Activated CD4-positive, alpha-beta T cell treated with anti-CD3 and anti-CD28 coated beads, Interleukin-2, amount 10 ng/mL, durations not matched to agents 7 days and 5 days (primary cell): ENCODE data around the gene HCN4. TPM values are rescaled to one million over a fixed set of nuclear protein-coding genes. Genes with fewer than 3 reads are reported as not detected.
"Not testable (repeated sequence)": the region's sequence is repeated elsewhere in the genome, so short reads cannot be mapped to it uniquely, and the experiment has no call there.

Source experiments
- CTCF ChIA-PET: fragments of 350-600 bp; sonication (Branson Sonifier 250); formaldehyde crosslinking; loops from one replicate; lab custom pipeline; 2021; ENCODE audit warnings: antibody characterized with exemption; lab: Charles Lee
- POLR2A ChIA-PET: fragments of 350-600 bp; sonication (Branson Sonifier 250); formaldehyde crosslinking; loops from one replicate; lab custom pipeline; 2021; ENCODE audit warnings: antibody characterized with exemption; lab: Charles Lee
- DNase-seq: peaks from one replicate; pipeline ENCODE4 v3.0.0-alpha.2; 2020
- H3K27ac Mint-ChIP-seq: one replicate; pipeline ENCODE4 v1.8.0; 2021; ENCODE audit warnings: mild to moderate bottlenecking, moderate library complexity, mixed read lengths
- H3K27me3 Mint-ChIP-seq: one replicate; pipeline ENCODE4 v1.8.0; 2021; ENCODE audit warnings: mixed read lengths
- H3K36me3 Mint-ChIP-seq: one replicate; pipeline ENCODE4 v1.8.0; 2021; ENCODE audit warnings: low read depth, mixed read lengths
- H3K4me1 Mint-ChIP-seq: one replicate; pipeline ENCODE4 v1.8.0; 2021; ENCODE audit warnings: mixed read lengths
- H3K4me3 Mint-ChIP-seq: one replicate; pipeline ENCODE4 v1.8.0; 2021; ENCODE audit warnings: mild to moderate bottlenecking, moderate library complexity, mixed read lengths
- H3K9me3 Mint-ChIP-seq: one replicate; pipeline ENCODE4 v1.8.0; 2021; ENCODE audit warnings: mixed read lengths
- total RNA-seq, 2 experiments: library from RNA; stranded (reverse); gene quantifications; one replicate each; pipeline ENCODE4 v1.2.3, GENCODE V29; 2021

The HCN4 gene
- total RNA-seq, 2 experiments from 2014 or later: not detected

- Mint-ChIP-seq H3K27ac (no peak overlapping the region), H3K27me3 (peaks cover 6% of the 10 kb centered on the region), H3K9me3 (no peaks in the 10 kb centered on the region), H3K36me3 (no peaks in the 10 kb centered on the region), H3K4me1 (peaks cover 3% of the 10 kb centered on the region), H3K4me3 (no peak overlapping the region)
- POLR2A ChIA-PET: interaction anchor here (0.6 kb wide), 1 partner anchor 441 kb away, joined by 3 read pairs; no protein-coding TSS in a partner anchor
- CTCF ChIA-PET: no interaction called here
- DNase-seq: no peak
Measured at GRCh38 chr15:73308305-73308704, 60.5 kb downstream of the HCN4 start.

GRCh38 chr15:73305331-73306211, 63.2 kb downstream of the HCN4 start:
- ChIA-PET POLR2A (no interaction called here), CTCF (no interaction called here)
- DNase-seq: peak; percentile 36
- Mint-ChIP-seq H3K9me3 (no peaks in the 10 kb centered on the region), H3K27ac (no peak overlapping the region), H3K4me1 (peaks cover 4% of the 10 kb centered on the region), H3K36me3 (no peaks in the 10 kb centered on the region), H3K4me3 (no peak overlapping the region), H3K27me3 (peaks cover 2% of the 10 kb centered on the region)

- Mint-ChIP-seq H3K9me3 (no peaks in the 10 kb centered on the region), H3K27ac (peak overlapping the region; percentile 14), H3K27me3 (no peaks in the 10 kb centered on the region), H3K4me3 (no peak overlapping the region), H3K36me3 (no peaks in the 10 kb centered on the region), H3K4me1 (peaks cover 4% of the 10 kb centered on the region)
- no peak for DNase-seq
- ChIA-PET CTCF (interaction anchor here (0.5 kb wide), 1 partner anchor 465 kb away, joined by 3 read pairs; no protein-coding TSS in a partner anchor), POLR2A (no interaction called here)
Measured at GRCh38 chr15:73303636-73304035, 65.1 kb downstream of the HCN4 start.

GRCh38 chr15:73300286-73300685, 68.5 kb downstream of the HCN4 start:
- H3K36me3 Mint-ChIP-seq, DNase-seq, CTCF ChIA-PET: not testable (repeated sequence)

GRCh38 chr15:73298522-73299245, 70.1 kb downstream of the HCN4 start:
- CTCF ChIA-PET: interaction anchor here (0.7 to 1.0 kb wide), 2 partner anchors 11 to 17 kb away, joined by 3 read pairs; no protein-coding TSS in a partner anchor

More at GRCh38 chr15:73300286-73300685, 68.5 kb downstream of the HCN4 start:
- H3K27ac Mint-ChIP-seq, H3K4me3 Mint-ChIP-seq, H3K9me3 Mint-ChIP-seq, H3K4me1 Mint-ChIP-seq, POLR2A ChIA-PET, H3K27me3 Mint-ChIP-seq: not testable (repeated sequence)

GRCh38 chr15:73296609-73297353, 72.0 kb downstream of the HCN4 start:
- no peak overlapping the region for H3K27ac Mint-ChIP-seq
- ChIA-PET CTCF (no interaction called here), POLR2A (no interaction called here)
- no peaks in the 10 kb centered on the region for H3K9me3 Mint-ChIP-seq
- no peaks in the 10 kb centered on the region for H3K27me3 Mint-ChIP-seq
- DNase-seq: no peak
- no peaks in the 10 kb centered on the region for H3K4me1 Mint-ChIP-seq
- H3K36me3 Mint-ChIP-seq: no peaks in the 10 kb centered on the region
- no peak overlapping the region for H3K4me3 Mint-ChIP-seq

More at GRCh38 chr15:73298522-73299245, 70.1 kb downstream of the HCN4 start:
- no peak overlapping the region for H3K27ac Mint-ChIP-seq
- DNase-seq: no peak
- no peaks in the 10 kb centered on the region for H3K9me3 Mint-ChIP-seq
- no peaks in the 10 kb centered on the region for H3K27me3 Mint-ChIP-seq
- H3K4me1 Mint-ChIP-seq: peaks cover 4% of the 10 kb centered on the region
- POLR2A ChIA-PET: no interaction called here
- no peaks in the 10 kb centered on the region for H3K36me3 Mint-ChIP-seq
- no peak overlapping the region for H3K4me3 Mint-ChIP-seq

GRCh38 chr15:73295630-73296286, 73.0 kb downstream of the HCN4 start:
- no peak overlapping the region for H3K4me3 Mint-ChIP-seq
- H3K27ac Mint-ChIP-seq: no peak overlapping the region
- ChIA-PET CTCF (no interaction called here), POLR2A (no interaction called here)
- H3K9me3 Mint-ChIP-seq: no peaks in the 10 kb centered on the region
- H3K27me3 Mint-ChIP-seq: no peaks in the 10 kb centered on the region
- H3K36me3 Mint-ChIP-seq: no peaks in the 10 kb centered on the region
- no peak for DNase-seq
- H3K4me1 Mint-ChIP-seq: no peaks in the 10 kb centered on the region

- ChIA-PET CTCF (no interaction called here), POLR2A (no interaction called here)
- H3K9me3 Mint-ChIP-seq: no peaks in the 10 kb centered on the region
- no peak for DNase-seq
- H3K27ac Mint-ChIP-seq: no peak overlapping the region
- no peaks in the 10 kb centered on the region for H3K36me3 Mint-ChIP-seq
- no peaks in the 10 kb centered on the region for H3K27me3 Mint-ChIP-seq
- no peaks in the 10 kb centered on the region for H3K4me1 Mint-ChIP-seq
- H3K4me3 Mint-ChIP-seq: no peak overlapping the region
Measured at GRCh38 chr15:73293773-73294172, 75.0 kb downstream of the HCN4 start.

- POLR2A ChIA-PET: no interaction called here
- Mint-ChIP-seq H3K27ac (no peak overlapping the region), H3K27me3 (no peaks in the 10 kb centered on the region), H3K4me1 (no peaks in the 10 kb centered on the region), H3K36me3 (no peaks in the 10 kb centered on the region), H3K4me3 (no peak overlapping the region), H3K9me3 (no peaks in the 10 kb centered on the region)
- DNase-seq: no peak
- CTCF ChIA-PET: interaction anchor here (0.6 kb wide), 1 partner anchor 64 kb away, joined by 3 read pairs; no protein-coding TSS in a partner anchor
Measured at GRCh38 chr15:73291441-73291840, 77.3 kb downstream of the HCN4 start.

GRCh38 chr15:73287019-73287418, 81.7 kb downstream of the HCN4 start:
- Mint-ChIP-seq H3K27me3 (no peaks in the 10 kb centered on the region), H3K4me1 (no peaks in the 10 kb centered on the region), H3K36me3 (no peaks in the 10 kb centered on the region), H3K27ac (no peak overlapping the region), H3K4me3 (no peak overlapping the region), H3K9me3 (no peaks in the 10 kb centered on the region)
- DNase-seq: no peak
- ChIA-PET CTCF (no interaction called here), POLR2A (no interaction called here)

- H3K27ac Mint-ChIP-seq: no peak overlapping the region
- no peak overlapping the region for H3K4me3 Mint-ChIP-seq
- H3K27me3 Mint-ChIP-seq: no peaks in the 10 kb centered on the region
- no peaks in the 10 kb centered on the region for H3K4me1 Mint-ChIP-seq
- no peaks in the 10 kb centered on the region for H3K9me3 Mint-ChIP-seq
- CTCF ChIA-PET: no interaction called here
- POLR2A ChIA-PET: no interaction called here
- no peaks in the 10 kb centered on the region for H3K36me3 Mint-ChIP-seq
- no peak for DNase-seq
Measured at GRCh38 chr15:73286311-73286710, 82.4 kb downstream of the HCN4 start.

- Mint-ChIP-seq H3K4me3 (no peak overlapping the region), H3K36me3 (no peaks in the 10 kb centered on the region), H3K27ac (no peak overlapping the region), H3K27me3 (no peaks in the 10 kb centered on the region), H3K9me3 (no peaks in the 10 kb centered on the region), H3K4me1 (no peaks in the 10 kb centered on the region)
- CTCF ChIA-PET: no interaction called here
- POLR2A ChIA-PET: no interaction called here
- no peak for DNase-seq
Measured at GRCh38 chr15:73284090-73284716, 84.6 kb downstream of the HCN4 start.
